8988T (cell line): ENCODE data around the gene SLAMF1.

ENCODE experiments used
- DNase-seq: peaks from one replicate; pipeline ENCODE4 v3.0.0; 2011

Gene SLAMF1

GRCh38 chr1:160558660-160559380 is 88.0 kb downstream of the SLAMF1 start:
- DNase-seq = no peak
